Activated CD4-positive, CD25-positive, alpha-beta regulatory T cell treated with anti-CD3 and anti-CD28 coated beads, Interleukin-2, amount 50 U/mL, for 24 hours (primary cell): Measurements from ENCODE around the gene LCT.
"Not testable (repeated sequence)": the region's sequence is repeated elsewhere in the genome, so short reads cannot be mapped to it uniquely, and the experiment has no call there.

Experiments
- ATAC-seq, 2 donors: fragments of 150-1000 bp; cut with Tn5 transposase; one replicate each; pipeline ENCODE4 v1.10.0; 2021; ENCODE audit warnings: mild to moderate bottlenecking in 1 of 2, moderate library complexity in 1 of 2

LCT gene

DNA sequence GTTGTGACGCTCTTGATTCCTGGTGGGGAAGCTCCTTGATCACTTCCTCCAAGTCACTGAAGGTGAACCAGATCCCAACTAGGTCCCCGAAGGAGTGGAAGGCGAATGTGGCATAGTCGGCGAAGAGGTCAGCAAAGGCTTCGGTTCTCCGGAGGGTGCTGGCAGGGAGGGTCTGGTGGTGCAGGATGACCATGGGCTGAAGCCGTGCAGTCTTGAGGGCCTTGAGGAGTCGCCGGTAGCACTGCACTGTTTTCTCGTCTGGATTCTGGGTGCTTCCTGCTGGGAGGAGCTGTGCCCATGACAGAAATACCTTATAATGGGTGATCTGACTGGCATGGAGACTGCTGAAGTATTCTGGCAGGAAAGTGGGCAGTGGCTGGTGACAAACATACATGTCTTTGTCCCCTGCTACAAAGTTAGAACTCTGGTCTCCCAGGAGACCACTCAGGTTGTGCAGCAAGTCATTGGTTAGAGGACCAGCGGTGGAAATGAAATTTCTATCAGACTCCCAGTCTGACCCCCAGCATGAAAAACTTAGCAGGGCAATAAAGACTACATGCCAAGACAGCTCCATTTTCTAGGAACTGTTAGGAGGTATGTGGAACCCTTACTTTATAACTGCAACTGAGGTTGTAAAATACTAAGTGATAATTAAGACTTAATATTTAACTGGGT, at the start of gene LCT:
Gene LCT (minus strand): TSS at position 589 of the 675 bp plus-strand sequence. CDS start 15 bp downstream, at position 574.
- ATAC-seq = no peak

DNA sequence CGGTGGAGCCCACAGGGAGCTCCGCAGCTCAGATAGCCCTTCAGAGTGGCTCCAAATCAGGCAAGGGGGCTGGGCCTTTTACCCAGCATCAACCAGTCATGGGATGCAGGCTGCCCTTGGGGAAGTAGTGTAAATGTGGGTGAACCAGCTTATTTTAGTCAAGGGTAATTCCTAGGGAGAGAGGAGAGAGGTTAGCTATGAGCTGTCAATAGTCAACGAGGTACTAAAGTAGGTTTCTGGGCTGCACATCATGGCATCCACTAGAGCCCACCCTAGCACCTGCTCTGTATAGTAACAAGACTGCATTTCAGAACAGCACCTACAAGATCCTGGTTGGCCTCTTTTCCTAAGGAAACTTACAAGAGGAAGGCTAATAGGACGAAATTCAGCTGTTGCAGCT, 48.7 kb upstream of the LCT start:
- no peak for ATAC-seq

DNA sequence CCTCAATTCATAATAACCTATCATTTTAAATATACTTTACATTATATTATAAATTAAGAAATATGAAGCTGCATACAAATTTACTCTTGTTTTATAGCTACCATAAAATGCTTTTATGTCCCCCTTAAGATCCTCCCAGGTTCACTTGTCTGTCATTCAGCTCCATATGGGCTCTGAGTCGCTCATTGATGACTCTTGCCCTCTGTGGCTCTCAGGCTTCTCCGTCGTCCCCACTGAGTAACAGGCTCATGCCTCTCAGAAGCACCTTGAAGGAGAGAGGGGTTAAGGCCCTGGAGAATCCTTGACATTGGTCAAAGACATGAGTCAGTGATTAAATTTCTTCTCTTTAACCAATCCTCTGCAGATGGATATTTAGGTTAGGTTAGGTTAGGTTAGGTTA, 45.4 kb upstream of the LCT start:
- no peak for ATAC-seq

DNA sequence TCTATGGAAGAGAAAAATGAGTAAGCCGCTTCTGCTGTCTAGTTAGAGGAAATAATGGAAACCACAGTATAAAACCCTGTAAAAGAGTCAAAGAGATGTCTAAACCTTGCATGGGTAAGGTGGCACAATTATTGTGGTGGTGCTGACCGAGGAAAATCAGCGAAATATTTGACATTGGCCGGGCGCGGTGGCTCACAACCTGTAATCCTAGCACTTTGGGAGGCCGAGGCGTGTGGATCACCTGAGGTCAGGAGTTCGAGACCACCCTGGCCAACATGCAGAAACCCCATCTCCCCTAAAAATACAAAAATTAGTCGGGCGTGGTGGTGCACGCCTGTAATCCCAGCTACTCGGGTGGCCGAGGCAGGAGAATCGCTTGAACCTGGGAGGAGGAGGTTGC, 39.8 kb upstream of the LCT start:
- not testable (repeated sequence) for ATAC-seq

DNA sequence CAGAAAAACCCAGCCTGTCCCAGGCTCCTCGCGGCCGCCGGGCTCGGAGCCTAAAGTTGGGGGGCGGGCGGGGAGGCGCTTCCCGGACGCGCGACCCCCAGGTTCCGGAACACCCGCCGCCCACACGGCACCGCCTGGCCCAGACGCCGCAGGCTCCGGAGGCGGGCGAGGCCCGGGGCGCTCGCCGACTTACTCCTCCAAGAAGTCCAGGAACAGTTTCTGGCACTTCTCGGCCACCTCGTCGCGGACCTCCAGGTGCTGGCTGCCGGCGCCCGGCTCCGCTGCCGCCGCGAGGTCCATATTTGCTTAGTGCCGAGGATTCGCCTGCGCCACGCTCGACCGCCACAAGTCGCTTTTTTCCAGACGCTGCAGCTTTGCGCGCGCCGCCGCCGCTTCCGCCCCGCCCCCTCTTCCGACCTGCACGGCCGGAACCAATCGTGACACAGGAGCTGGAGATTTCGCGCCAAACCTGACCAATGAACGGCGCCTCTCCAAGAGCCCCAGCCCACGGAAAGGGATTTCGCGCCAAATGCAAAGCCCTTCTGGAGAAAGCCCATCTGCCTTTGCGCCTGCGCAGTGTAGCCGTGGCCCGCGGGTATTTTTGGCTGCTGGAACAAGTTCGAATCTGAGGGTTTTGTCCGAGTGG, 39.2 kb upstream of the LCT start, which contains the start of gene MCM6:
Gene MCM6 (minus strand): TSS at position 378 of the 646 bp plus-strand sequence. CDS start 78 bp downstream, at position 300.
- peak; percentile 86 to 88 for ATAC-seq

DNA sequence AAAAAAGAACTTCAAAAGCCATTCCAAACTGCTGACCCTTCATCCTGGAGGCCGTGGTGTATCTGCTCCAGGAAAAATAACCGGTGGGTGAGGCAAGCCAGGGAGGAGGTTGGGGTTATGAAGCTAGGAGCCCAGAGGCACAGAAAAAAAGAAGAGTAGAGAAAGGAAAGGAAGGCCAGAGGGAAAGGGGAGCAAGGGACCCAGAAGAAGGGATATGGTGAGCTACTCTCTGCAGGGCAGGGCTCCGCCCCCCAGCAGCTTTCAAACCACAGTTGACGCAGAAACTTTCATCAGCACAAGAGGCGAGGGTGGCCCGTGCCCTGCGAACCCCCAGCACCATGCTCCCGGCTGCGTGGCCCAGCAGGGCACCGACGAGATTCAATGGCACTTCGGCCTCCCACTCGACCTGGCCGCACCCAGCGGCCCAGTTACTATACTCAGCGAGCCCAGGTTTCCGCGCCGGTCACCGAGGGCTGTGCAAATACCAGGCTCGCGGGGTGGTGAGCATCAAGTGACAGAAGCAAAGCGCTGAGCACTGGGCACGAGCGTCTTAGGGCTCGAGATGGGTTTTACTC, 38.6 kb upstream of the LCT start:
- peak; percentile 79 for ATAC-seq

DNA sequence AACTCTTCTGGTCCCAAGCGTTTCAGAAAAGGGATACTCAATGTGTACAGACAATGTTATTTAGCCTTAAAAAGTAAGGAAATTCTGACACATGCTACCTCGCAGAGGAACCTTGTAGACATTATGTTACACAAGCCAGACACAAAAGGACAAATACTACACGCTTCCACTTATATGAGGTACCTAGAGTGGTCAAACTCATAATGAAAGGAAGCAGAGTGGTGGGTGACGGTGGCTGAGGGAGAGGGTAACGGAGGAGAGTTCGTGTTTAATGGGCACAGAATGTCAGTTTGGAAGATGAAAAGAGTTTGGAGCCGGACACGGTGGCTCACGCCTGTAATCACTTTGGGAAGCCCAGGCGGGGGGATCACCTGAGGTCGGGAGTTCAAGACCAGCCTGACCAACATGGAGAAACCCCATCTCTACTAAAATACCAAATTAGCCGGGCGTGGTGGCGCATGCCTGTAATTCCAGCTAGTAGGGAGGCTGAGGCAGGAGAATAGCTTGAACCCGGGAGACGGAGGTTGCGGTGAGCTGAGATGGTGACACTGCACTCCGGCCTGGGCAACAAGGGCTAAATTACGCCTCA, 37.9 kb upstream of the LCT start:
- no peak for ATAC-seq

DNA sequence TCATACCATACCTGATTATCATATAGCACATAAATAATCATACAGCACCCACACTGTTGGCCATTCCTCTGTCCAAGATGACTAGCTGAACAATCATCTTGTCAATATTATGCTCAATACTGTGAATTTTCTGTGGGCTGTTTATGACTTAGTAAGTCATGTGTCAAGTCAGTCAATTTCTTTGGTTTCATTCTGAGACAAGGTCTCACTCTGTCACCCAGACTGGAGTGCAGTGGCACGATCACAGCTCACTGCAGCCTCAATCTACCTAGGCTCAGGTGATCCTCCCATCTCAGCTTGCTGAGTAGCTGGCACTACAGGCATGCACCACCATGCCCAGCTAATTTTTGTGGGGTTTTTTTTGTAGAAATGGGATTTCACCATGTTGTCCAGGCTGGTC, 33.6 kb upstream of the LCT start:
- ATAC-seq = peak; percentile 85 to 94

DNA sequence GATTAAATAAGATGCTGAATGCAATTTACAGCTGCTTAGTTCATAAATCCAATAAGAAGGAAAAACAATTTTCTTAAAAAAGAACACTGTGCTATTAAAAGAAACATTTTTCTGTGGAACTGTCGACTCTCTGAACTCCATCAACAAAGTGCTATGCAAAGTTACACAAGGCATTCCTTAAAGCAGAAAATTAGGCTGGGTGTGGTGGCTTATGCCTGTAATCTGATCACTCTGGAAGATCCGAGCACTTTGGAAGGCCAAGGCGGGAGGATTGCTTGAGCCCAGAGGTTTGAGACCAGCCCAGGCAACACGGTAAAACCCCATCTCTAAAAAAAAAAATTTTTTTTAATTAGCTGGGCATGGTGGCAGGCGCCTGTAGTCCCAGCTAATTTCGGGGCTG, 26.2 kb upstream of the LCT start:
- no peak for ATAC-seq

DNA sequence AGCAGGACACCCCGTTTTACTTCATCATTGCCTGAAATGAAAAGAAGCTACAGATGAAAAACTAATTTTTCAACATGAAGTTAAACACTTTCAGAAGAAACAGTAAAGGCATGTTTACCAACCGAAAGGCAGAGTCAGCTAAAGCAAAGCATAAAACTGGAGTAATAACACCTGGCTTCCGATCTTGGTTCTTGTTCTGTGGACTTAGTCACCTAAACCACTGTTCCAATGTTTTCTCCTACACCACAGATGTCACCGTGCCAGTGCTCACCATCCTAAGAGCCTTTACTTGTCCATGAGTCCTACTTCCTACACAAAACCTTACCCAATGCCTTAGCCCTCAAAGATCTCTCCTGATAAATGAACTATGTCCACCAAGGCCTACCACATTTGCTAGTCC, 25.7 kb upstream of the LCT start:
- ATAC-seq = no peak

DNA sequence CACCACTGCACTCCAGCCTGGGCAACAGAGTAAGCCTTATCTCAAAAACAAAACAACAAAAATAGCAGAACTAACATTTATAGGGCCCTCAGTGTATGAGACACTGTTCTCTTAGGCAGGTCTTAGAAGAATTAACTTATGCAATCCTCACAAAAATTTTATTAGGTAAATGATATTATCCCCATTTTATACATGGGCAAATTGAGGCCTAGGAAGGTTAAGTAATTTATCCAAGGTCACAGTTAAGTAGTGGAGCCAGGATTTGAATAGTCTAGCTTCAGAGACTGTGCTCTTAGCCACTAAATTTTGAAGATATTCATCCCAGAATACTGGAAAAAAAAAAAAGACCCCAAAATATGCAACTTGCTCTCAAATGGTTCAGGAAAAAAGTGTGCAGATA, 16.4 kb upstream of the LCT start:
- no peak for ATAC-seq

DNA sequence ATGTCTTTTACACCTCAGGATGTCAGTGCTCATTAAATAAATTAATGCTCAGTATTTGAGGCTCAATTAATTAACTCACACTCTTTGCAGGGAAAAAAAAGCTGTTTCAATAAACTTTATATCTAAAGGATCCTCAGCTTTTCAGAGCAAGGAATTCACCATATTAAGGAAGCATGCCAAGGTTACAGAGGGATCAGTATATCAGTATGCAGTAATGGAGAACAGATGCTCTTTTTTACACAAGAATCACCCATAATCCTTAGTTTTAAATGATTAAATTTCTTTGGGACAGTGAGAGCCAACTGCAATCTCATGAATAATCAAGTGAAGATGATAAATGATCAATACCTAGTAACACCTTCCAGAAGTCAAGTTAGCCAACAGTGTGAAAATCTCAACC, 14.9 kb upstream of the LCT start:
- ATAC-seq = no peak

DNA sequence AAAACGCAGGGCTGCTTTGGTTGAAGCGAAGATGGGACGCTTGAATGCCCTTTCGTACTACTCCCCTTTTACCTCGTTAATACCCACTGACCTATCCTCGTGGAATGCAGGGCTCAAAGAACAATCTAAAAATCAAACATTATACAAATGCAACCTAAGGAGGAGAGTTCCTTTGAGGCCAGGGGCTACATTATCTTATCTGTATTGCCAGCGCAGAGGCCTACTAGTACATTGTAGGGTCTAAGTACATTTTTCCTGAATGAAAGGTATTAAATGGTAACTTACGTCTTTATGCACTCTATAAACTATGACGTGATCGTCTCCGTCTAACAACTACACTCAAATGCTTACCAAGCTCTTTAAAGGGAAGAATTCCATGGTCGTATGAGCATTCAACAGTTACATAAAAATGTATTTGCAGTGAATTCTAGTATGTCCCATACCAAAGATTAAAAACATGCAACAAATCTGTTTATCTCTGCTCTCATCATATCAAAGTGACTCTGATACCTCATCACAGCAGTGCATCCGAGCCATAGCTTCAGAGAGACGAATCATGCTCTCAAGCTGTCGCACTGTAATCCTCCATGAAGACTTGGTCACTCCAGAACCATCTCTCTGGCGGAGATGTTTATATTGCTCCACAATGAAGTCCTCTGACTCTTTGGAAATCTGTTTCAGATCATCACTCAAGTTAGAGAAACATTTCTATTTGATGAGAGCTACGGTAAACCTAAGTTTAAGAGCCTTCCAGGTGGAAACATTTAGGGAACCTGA, 14.1 kb upstream of the LCT start:
- no peak for ATAC-seq

DNA sequence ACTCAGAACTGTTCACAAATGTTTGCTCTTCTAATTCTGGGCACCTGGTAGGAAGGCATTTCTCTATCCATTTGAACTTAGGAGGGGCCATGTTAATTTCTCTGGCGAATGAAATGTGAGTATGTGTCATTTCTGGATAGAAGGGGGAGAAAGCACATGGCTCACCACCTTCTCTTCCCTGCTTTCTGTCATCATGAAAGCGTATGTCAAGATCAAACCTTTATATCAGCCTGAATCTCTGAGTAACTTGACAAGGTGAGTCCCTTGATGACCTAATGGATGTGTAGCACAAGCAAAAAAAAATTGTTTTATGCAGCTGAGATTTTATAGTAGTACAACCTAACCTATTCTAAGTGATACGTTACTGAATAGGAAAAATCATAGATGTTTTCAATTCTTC, 12.1 kb upstream of the LCT start:
- ATAC-seq = peak in 1 of 2 donors; percentile 36

DNA sequence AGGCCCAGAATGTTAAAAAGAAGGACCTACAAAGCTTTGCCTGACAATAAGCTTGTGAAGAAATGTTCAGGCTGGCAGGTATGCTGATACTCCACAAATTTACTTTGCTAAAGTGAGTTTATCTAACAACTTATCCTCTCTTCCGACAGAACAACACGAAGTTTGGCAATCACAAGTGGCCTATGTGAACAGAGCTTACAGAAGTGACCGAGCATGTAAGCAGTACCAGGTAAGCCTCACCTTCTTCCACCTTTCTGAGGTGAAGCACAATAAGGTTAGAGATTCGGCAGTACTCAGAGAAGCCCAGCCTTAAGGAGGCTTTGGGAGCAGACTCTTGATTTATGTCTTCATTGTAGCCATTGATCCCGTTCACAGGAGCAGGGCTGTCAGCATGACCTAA, 9.0 kb upstream of the LCT start:
- ATAC-seq = no peak

DNA sequence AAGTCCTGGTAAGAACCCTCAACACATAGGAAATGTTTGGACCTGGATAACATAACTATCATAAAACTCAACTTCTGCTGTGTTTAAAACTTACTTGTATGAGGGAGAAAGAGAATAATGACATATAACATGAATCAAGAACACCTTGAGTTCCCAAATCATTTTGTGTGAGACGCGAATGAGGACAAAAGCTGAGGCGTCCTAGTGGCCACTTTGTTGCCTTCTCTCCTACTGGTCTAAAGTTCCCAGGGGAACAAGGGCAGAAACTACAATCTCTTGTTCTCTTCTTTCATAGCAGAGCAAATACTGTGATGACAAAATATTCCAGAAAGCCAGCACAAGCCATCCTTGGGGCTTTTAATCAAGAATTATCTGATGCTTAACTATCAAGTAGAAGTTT, 8.3 kb upstream of the LCT start:
- no peak for ATAC-seq

DNA sequence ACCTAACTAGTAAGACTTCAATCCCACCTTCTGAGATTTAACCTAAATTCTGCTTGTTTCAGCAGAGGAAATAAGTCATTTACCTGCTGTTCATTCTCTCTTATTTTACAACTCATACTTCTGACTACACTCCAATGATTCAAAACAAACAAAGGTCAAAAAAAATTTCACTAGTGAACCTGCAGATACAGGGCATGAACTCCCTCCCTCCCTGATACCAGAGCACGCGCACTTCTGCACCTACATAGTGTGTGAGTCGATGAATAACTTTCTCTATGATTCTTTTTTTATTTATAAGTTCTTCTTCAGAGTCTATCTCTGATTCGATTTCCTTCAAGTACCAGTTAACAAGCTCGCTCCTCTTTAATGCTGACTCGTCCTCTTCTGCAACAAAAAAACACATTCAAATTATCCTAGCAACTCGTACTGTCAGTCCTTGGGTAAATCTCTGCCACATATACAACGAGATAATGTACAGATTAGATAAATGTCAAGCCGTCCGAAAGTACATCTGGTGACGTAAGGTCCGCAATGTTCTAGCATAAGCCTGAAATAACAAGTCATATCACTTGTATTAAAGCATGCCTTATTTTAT, 7.4 kb upstream of the LCT start:
- no peak for ATAC-seq

DNA sequence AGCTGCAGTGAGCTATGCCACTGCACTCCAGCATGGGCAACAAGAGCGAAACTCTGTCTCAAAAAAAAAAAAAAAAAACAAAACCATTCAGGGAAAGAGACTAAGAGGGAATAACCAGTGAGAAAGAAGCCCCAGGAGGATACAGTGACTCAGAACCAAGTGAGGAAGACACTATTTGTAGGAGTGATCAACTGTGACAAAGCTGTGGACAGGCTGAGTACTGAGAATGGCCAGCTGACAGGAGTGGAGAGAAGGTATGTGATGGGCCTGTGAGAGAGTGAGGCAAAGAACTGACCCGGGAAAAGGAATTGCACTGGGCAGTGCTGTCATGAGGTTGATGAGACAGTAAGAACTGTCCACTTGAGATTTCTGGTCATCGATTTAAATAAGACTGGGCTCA, 6.7 kb upstream of the LCT start:
- ATAC-seq = no peak

DNA sequence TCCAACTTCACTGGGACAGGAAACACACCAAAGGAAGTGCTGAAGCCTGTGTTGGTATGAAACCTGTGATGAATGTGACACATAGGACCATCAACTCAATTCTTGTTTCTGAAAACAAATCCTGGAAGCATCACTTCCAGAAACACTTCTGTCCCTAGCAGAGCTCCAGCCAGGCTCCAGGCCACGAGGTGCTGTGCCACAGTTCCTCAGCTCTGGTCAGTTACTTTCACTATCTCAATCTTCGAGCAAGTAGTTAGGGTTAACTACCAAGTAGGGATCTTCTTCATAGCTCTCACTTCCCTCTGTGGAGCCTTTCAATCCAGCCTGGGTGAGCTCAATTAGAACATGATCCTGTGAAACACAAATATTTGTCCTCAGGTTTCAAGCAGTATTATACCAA, 3.6 kb upstream of the LCT start:
- ATAC-seq = no peak

DNA sequence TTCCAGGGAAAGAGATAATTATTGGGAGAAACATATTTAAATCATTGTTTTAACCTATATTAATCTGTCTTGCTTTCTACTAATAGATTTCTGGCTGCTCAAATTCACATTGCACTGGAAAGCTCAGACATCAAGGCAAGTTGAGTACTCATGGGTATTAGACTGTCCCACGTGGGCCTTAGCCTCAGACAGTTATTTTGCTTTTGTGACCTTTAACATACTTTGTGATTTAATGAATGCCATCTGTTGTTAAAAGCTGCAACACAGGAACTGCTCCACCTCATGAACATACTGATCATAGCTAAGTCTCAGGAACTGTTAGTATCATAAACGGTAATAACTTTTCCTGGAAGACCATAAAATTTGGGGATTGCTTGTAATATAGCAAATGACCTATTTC, 2.7 kb upstream of the LCT start:
- ATAC-seq = no peak

DNA sequence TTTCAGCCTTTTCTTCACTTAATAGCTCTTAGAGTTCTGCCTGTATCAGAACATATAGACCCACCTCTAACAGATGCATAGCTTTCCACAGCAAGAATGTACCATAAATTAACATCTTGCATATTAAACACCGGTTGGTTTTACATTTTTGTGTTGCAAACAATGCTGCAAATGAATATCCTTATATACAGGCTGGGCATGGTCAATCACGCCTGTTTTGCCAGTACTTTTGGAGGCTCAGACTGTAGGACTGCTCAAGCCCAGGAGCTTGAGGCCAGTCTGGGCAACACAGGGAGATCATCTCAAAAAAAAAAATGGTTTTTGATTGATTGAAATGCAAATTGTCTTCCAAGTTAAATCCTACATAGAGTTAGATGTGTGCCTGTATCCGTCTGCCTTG, 1.5 kb upstream of the LCT start:
- no peak for ATAC-seq

DNA sequence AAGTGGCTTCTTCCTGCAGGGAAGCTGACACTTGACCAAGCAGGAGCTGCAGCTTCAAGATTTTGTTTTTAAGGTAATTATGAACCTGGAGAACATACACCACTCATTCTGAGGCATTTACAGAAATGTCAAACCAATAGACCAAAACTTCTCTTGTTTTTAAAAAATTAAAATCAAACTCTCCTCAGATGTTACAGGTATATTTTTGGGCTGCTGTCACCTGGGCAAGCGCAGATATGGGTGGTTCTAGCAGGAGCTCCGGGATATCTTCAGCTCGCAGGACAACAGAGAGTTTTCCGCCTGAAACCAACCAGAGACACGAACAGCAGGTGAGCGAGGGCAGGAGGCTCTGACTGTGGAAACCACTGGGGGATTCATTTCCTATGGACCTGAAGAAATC, 4.1 kb downstream of the LCT start:
- ATAC-seq = no peak
